Stimulated activated CD4-positive, alpha-beta T cell treated with anti-CD3 and anti-CD28 coated beads, Interleukin-12 subunit alpha, Interleukin-12 subunit beta, amount 100 ng/mL, for 48 hours (primary cell): ENCODE data around the gene TAC4.

ENCODE experiments used
- DNase-seq, 3 donors: peaks; one replicate each; pipeline ENCODE4 v3.0.0-alpha.2; 2020; ENCODE audit warnings: low read depth in 2 of 3, low spot score in 1 of 3

Gene TAC4

GRCh38 chr17:49848019-49848473 is at the start of gene TAC4:
TSS of gene TAC4 (minus strand) at chr17:49848069. CDS start at chr17:49848017, 52 bp downstream.
- DNase-seq, result no peak

GRCh38 chr17:49896860-49897259 is 49.0 kb upstream of the TAC4 start:
- no peak for DNase-seq

GRCh38 chr17:49896222-49896621 is 48.4 kb upstream of the TAC4 start:
- DNase-seq, result no peak

GRCh38 chr17:49895812-49896211 is 47.9 kb upstream of the TAC4 start:
- no peak for DNase-seq

- no peak for DNase-seq
Observed at GRCh38 chr17:49894761-49895160, 46.9 kb upstream of the TAC4 start.

- DNase-seq, result no peak
Observed at GRCh38 chr17:49891694-49892389, 44.0 kb upstream of the TAC4 start.

GRCh38 chr17:49891271-49891670 is 43.4 kb upstream of the TAC4 start:
- no peak for DNase-seq

- DNase-seq, result no peak
Observed at GRCh38 chr17:49890852-49891251, 43.0 kb upstream of the TAC4 start.

GRCh38 chr17:49890077-49890821 is 42.4 kb upstream of the TAC4 start:
- DNase-seq, result no peak

- DNase-seq, result no peak
Observed at GRCh38 chr17:49889500-49889899, 41.6 kb upstream of the TAC4 start.

GRCh38 chr17:49887744-49888360 is 40.0 kb upstream of the TAC4 start:
- DNase-seq, result no peak

- DNase-seq, result no peak
Observed at GRCh38 chr17:49887086-49887743, 39.3 kb upstream of the TAC4 start.

- DNase-seq, result no peak
Observed at GRCh38 chr17:49886036-49886435, 38.2 kb upstream of the TAC4 start.

- no peak for DNase-seq
Observed at GRCh38 chr17:49882434-49882833, 34.6 kb upstream of the TAC4 start.

- no peak for DNase-seq
Observed at GRCh38 chr17:49881054-49881402, 33.2 kb upstream of the TAC4 start.

- peak; percentile 52 to 69 (median 68) for DNase-seq
Observed at GRCh38 chr17:49880291-49881053, 32.6 kb upstream of the TAC4 start.

- no peak for DNase-seq
Observed at GRCh38 chr17:49878931-49879904, 31.3 kb upstream of the TAC4 start.

- DNase-seq, result no peak
Observed at GRCh38 chr17:49875685-49876084, 27.8 kb upstream of the TAC4 start.

GRCh38 chr17:49874911-49875310 is 27.0 kb upstream of the TAC4 start:
- no peak for DNase-seq

GRCh38 chr17:49873926-49874325 is 26.1 kb upstream of the TAC4 start:
- no peak for DNase-seq
